Activated CD4-positive, alpha-beta T cell treated with anti-CD3 and anti-CD28 coated beads, Interleukin-10, Interleukin-2, amounts not matched to agents 100 ng/mL and 50 ng/mL, durations not matched to agents 16 hours and 8 hours (primary cell): ENCODE results near the gene KBTBD2.
"Not testable (repeated sequence)": the region's sequence is repeated elsewhere in the genome, so short reads cannot be mapped to it uniquely, and the experiment has no call there.

ENCODE experiments used
- DNase-seq: peaks from one replicate; pipeline ENCODE4 v3.0.0-alpha.2; 2020

KBTBD2 gene

GRCh38 chr7:32892521-32893206, 1.1 kb upstream of the KBTBD2 start:
- peak; percentile 75 for DNase-seq

GRCh38 chr7:32891800-32892520, 400 bp upstream of the KBTBD2 start:
- DNase-seq, result peak; percentile 99

GRCh38 chr7:32890793-32891042, 842 bp downstream of the KBTBD2 start:
- DNase-seq, result no peak

- DNase-seq, result peak; percentile 61
These were observed 1.4 kb downstream of the KBTBD2 start for GRCh38 chr7:32890010-32890792.

GRCh38 chr7:32888505-32888904, 3.1 kb downstream of the KBTBD2 start:
- DNase-seq, result no peak

GRCh38 chr7:32887395-32887794, 4.2 kb downstream of the KBTBD2 start:
- no peak for DNase-seq

GRCh38 chr7:32881074-32881982, 10.2 kb downstream of the KBTBD2 start:
- no peak for DNase-seq

- DNase-seq, result peak; percentile 28
These were observed 12.1 kb downstream of the KBTBD2 start for GRCh38 chr7:32879460-32879859.

- DNase-seq, result not testable (repeated sequence)
These were observed 13.5 kb downstream of the KBTBD2 start for GRCh38 chr7:32878023-32878422.

GRCh38 chr7:32872421-32872820, 19.1 kb downstream of the KBTBD2 start:
- no peak for DNase-seq

GRCh38 chr7:32871624-32872371, 19.8 kb downstream of the KBTBD2 start:
- peak; percentile 45 for DNase-seq

- DNase-seq, result peak; percentile 42
These were observed 21.3 kb downstream of the KBTBD2 start for GRCh38 chr7:32870298-32870697.

- no peak for DNase-seq
These were observed 21.8 kb downstream of the KBTBD2 start for GRCh38 chr7:32869716-32870115.

GRCh38 chr7:32868116-32868515, 23.4 kb downstream of the KBTBD2 start:
- DNase-seq, result no peak

GRCh38 chr7:32865448-32866030, 26.0 kb downstream of the KBTBD2 start:
- no peak for DNase-seq

GRCh38 chr7:32863872-32864271, 27.7 kb downstream of the KBTBD2 start:
- not testable (repeated sequence) for DNase-seq

- DNase-seq, result no peak
These were observed 31.5 kb downstream of the KBTBD2 start for GRCh38 chr7:32860090-32860489.

GRCh38 chr7:32858648-32859047, 32.9 kb downstream of the KBTBD2 start:
- DNase-seq, result peak; percentile 23

GRCh38 chr7:32857063-32857462, 34.5 kb downstream of the KBTBD2 start:
- DNase-seq, result not testable (repeated sequence)

GRCh38 chr7:32855837-32856775, 35.5 kb downstream of the KBTBD2 start:
- not testable (repeated sequence) for DNase-seq
